HepG2 (cell line): ENCODE data around the gene MYBPC2. TPM values are rescaled to one million over a fixed set of nuclear protein-coding genes. Genes with fewer than 3 reads are reported as not detected.

Source experiments
- ATF7 ChIP-seq, 2 experiments: fragments of 450-650 bp in 1 of 2; sonication (generic) in 1 of 2; formaldehyde crosslinking in 1 of 2; IDR thresholded peaks; 2 replicates each; pipeline versions ENCODE4 v1.4.0 to v1.6.1; 2016 to 2020; ENCODE audit warnings: antibody characterized with exemption in 1 of 2, mild to moderate bottlenecking in 1 of 2, missing genetic modification reagents in 1 of 2
- BCL3 ChIP-seq: sonication (generic); formaldehyde crosslinking; IDR thresholded peaks from 2 replicates; pipeline ENCODE4 v1.5.1; 2020; ENCODE audit warnings: mild to moderate bottlenecking, missing genetic modification reagents, moderate library complexity
- CTCF ChIP-seq: sonication (generic); formaldehyde crosslinking; IDR thresholded peaks from 2 replicates; pipeline ENCODE4 v1.5.0; 2020; ENCODE audit warnings: mild to moderate bottlenecking, missing genetic modification reagents, moderate library complexity
- ETV5 ChIP-seq: IDR thresholded peaks from 2 replicates; pipeline ENCODE4 v1.6.1; 2018; ENCODE audit warnings: missing biosample characterization, missing genetic modification reagents, inconsistent platforms, borderline replicate concordance
- FOXK1 ChIP-seq: sonication (generic); formaldehyde crosslinking; IDR thresholded peaks from 2 replicates; pipeline ENCODE4 v1.4.0; 2020; ENCODE audit warnings: low read depth, missing genetic modification reagents, borderline replicate concordance
- GATAD2A ChIP-seq: IDR thresholded peaks from 2 replicates; pipeline ENCODE4 v1.6.1; 2016
- HBP1 ChIP-seq: IDR thresholded peaks from 2 replicates; pipeline ENCODE4 v1.6.1; 2016; ENCODE audit warnings: low read depth, control low read depth
- HOXD1 ChIP-seq: sonication (generic); formaldehyde crosslinking; IDR thresholded peaks from 2 replicates; pipeline ENCODE4 v1.5.0; 2020; ENCODE audit warnings: missing genetic modification reagents
- IKZF5 ChIP-seq: IDR thresholded peaks from 2 replicates; pipeline ENCODE4 v1.6.1; 2018; ENCODE audit warnings: missing genetic modification reagents, mild to moderate bottlenecking, missing compliant biosample characterization
- KAT2B ChIP-seq: fragments of 150-350 bp; IDR thresholded peaks from 2 replicates; pipeline ENCODE4 v1.6.1; 2014; ENCODE audit warnings: low read depth, low read length, borderline replicate concordance
- MBNL3 ChIP-seq: fragments of 250-450 bp; sonication (Bioruptor Pico); conservative IDR thresholded peaks from 2 replicates; pipeline ENCODE4 v1.8.0; 2022; ENCODE audit warnings: mild to moderate bottlenecking, inconsistent platforms
- NONO ChIP-seq, 2 experiments: fragments of 450-650 bp in 1 of 2; sonication (generic) in 1 of 2; formaldehyde crosslinking in 1 of 2; IDR thresholded peaks in 1 of 2; conservative IDR thresholded peaks in 1 of 2; 2 replicates each; pipeline versions ENCODE4 v1.6.1 to v1.8.0; 2017 to 2022; ENCODE audit warnings: mild to moderate bottlenecking in 1 of 2, missing genetic modification reagents in 1 of 2, moderate library complexity in 1 of 2
- RBM22 ChIP-seq: fragments of 200-400 bp; formaldehyde crosslinking; optimal IDR thresholded peaks from 2 replicates; pipeline ENCODE3; 2017; ENCODE audit warnings: mild to moderate bottlenecking, low read length, moderate library complexity
- SKI ChIP-seq: fragments of 450-650 bp; IDR thresholded peaks from one replicate; pipeline ENCODE4 v1.6.1; 2018; ENCODE audit warnings: mild to moderate bottlenecking; ENCODE audit not compliant: partially characterized antibody
- SP1 ChIP-seq, 2 experiments: fragments of 450-650 bp in 1 of 2; sonication (generic) in 1 of 2; formaldehyde crosslinking in 1 of 2; IDR thresholded peaks; 2 replicates each; pipeline versions ENCODE4 v1.4.0 to v1.6.1; 2016 to 2020; ENCODE audit warnings: missing genetic modification reagents in 1 of 2
- SPEN ChIP-seq: sonication (generic); formaldehyde crosslinking; IDR thresholded peaks from 2 replicates; pipeline ENCODE4 v1.5.1; 2020; ENCODE audit warnings: low read depth, mild to moderate bottlenecking, missing genetic modification reagents
- TFDP1 ChIP-seq: IDR thresholded peaks from 2 replicates; pipeline ENCODE4 v1.6.1; 2016; ENCODE audit warnings: missing compliant biosample characterization, missing genetic modification reagents, borderline replicate concordance
- TGIF2 ChIP-seq: IDR thresholded peaks from 2 replicates; pipeline ENCODE4 v1.6.1; 2016; ENCODE audit warnings: control low read depth, missing compliant biosample characterization
- ZMYM2 ChIP-seq: sonication (generic); formaldehyde crosslinking; IDR thresholded peaks from 2 replicates; pipeline ENCODE4 v1.8.0; 2022; ENCODE audit warnings: mild to moderate bottlenecking, missing genetic modification reagents
- ZNF317 ChIP-seq: sonication (generic); formaldehyde crosslinking; IDR thresholded peaks from 2 replicates; pipeline ENCODE4 v1.5.0; 2020; ENCODE audit warnings: mild to moderate bottlenecking, missing genetic modification reagents
- ZNF563 ChIP-seq: sonication (generic); formaldehyde crosslinking; IDR thresholded peaks from 2 replicates; pipeline ENCODE4 v1.8.0; 2022; ENCODE audit warnings: mild to moderate bottlenecking, moderate library complexity, missing genetic modification reagents
- ZNF879 ChIP-seq: sonication (generic); formaldehyde crosslinking; IDR thresholded peaks from 2 replicates; pipeline ENCODE4 v1.8.1; 2023; ENCODE audit warnings: missing genetic modification reagents
- polyA plus RNA-seq, 8 experiments: library from polyadenylated mRNA; depleted of rRNA in 3 of 8; stranded (reverse) in 7 of 8; unstranded in 1 of 8; fragments of >200 nt; fragmentation: Illumina TruSeq in 4 of 8; extraction: Trizol in 4 of 8; gene quantifications; 2 replicates each; pipeline versions ENCODE4 v1.2.1 to v1.2.3, GENCODE V29; 2011 to 2016; ENCODE audit warnings: low read depth in 4 of 8, missing spikeins in 1 of 8, mixed read lengths in 1 of 8; ENCODE audit not compliant: insufficient read depth in 1 of 8
- total RNA-seq, 5 experiments: library from RNA; depleted of rRNA; stranded (reverse); fragments of >200 nt; fragmentation: Illumina TruSeq; extraction: Trizol; gene quantifications; 2 replicates each; pipeline ENCODE4 v1.2.3, GENCODE V29; 2016; ENCODE audit warnings: low read depth in 1 of 5

The MYBPC2 gene
- total and polyA plus RNA-seq, 2 of the 13 experiments (the other 11 are each of a cell fraction or from before 2014, with no cell fraction given): not detected

- TF ChIP-seq SP1 (IDR thresholded peaks at IDR 0.05): no peak
- TF ChIP-seq SP1 (CRISPR knock-in tag; IDR thresholded peaks at IDR 0.05): 0 out of 2 replicates have a peak, but pooled peaks have one; percentile 30
- TF ChIP-seq ATF7 (IDR thresholded peaks at IDR 0.05): peak; percentile 69
- peak; percentile 71; the same call in 1 of the 2 replicates for TF ChIP-seq ATF7 (CRISPR knock-in tag; IDR thresholded peaks at IDR 0.05)
- no peak for TF ChIP-seq SKI
- peak; percentile 28; the same call in 1 of the 2 replicates for TF ChIP-seq GATAD2A
- TF ChIP-seq ZNF317: no peak
- no peak for TF ChIP-seq KAT2B
- TF ChIP-seq ZNF563 (CRISPR knock-in tag): 0 out of 2 replicates have a peak, but pooled peaks have one; percentile 31
- TF ChIP-seq FOXK1: 0 out of 2 replicates have a peak, but pooled peaks have one; percentile 41
- peak; percentile 50; the same call in 1 of the 2 replicates for TF ChIP-seq ETV5
- TF ChIP-seq TFDP1 (CRISPR knock-in tag): peak; percentile 17; the same call in 1 of the 2 replicates
- no peak for TF ChIP-seq HBP1 (CRISPR knock-in tag)
- TF ChIP-seq ZNF879 (CRISPR knock-in tag): no peak
- no peak for TF ChIP-seq RBM22
- TF ChIP-seq HOXD1 (CRISPR knock-in tag): no peak
- peak; percentile 17; the same call in 1 of the 2 replicates for TF ChIP-seq IKZF5 (CRISPR knock-in tag)
- TF ChIP-seq TGIF2 (CRISPR knock-in tag): no peak
- TF ChIP-seq SPEN (CRISPR knock-in tag): peak; percentile 75
- TF ChIP-seq ZMYM2 (CRISPR knock-in tag): no peak
- TF ChIP-seq NONO (IDR thresholded peaks at IDR 0.05): no peak
- peak; percentile 65; the same call in 1 of the 2 replicates for TF ChIP-seq NONO (CRISPR knock-in tag; conservative IDR thresholded peaks at IDR 0.05)
- TF ChIP-seq MBNL3 (CRISPR knock-in tag): no peak
- no peak for TF ChIP-seq BCL3
- 0 out of 2 replicates have a peak, but pooled peaks have one; percentile 15 for TF ChIP-seq CTCF
Observed at GRCh38 chr19:50511069-50511822, 78.6 kb downstream of the MYBPC2 start, which contains the start of gene JOSD2 (continued).
